ENCODE measurements around the gene WBP4.
"Not testable (repeated sequence)": the region's sequence is repeated elsewhere in the genome, so short reads cannot be mapped to it uniquely, and the experiment has no call there.

DNA sequence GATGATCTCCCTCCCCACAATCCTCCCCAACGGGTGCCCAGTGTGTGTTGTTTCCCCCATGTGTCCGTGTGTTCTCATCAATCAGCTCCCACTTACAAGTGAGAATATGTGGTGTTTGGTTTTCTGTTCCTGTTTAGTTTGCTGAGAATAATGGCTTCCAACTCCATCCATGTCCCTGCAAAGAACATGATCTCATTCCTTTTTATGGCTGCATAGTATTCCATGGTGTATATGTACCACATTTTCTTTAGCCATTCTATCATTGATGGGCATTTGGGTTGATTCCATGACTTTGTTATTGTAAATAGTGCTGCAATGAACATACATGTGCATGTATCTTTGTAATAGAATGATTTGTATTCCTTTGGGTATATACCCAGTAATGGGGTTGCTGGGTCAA, 34.4 kb downstream of the WBP4 start:
- not testable (repeated sequence) for TF ChIP-seq CTCF (IDR thresholded peaks at IDR 0.05); POLR2A (IDR thresholded peaks at IDR 0.05); POLR2AphosphoS5 (IDR thresholded peaks at IDR 0.05); EP300 (IDR thresholded peaks at IDR 0.05; ENCODE audit: low read depth)

Measured in transverse colon (tissue), 4 donors.